ENCODE data around the gene C19orf53. TPM values are rescaled to one million over a fixed set of nuclear protein-coding genes. Genes with fewer than 3 reads are reported as not detected.
"Not testable (repeated sequence)": the region's sequence is repeated elsewhere in the genome, so short reads cannot be mapped to it uniquely, and the experiment has no call there.

The C19orf53 gene
- total RNA-seq, 1 donor from 2014 or later: 202 TPM

DNA sequence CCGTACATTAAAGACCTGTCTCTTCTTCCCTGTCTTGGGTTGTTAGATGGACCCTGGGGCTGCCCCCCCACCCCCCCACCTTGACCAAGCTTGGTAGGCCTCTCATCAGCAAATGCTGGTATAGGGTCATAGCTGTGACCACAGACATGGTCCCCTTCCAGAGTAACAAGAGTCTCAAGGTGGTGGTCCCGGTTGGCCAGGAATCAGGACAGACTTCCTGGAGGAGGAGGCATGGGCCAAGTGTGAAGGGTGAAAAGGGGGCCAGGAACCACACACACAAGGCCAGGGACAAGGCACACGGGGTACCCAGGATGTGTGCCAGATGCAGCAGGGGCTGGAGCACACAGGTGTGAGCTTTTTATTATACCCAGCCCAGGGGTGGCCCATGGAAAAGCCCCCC, 11.0 kb upstream of the C19orf53 start:
- no peak for DNase-seq (ENCODE audit: extremely low read depth, low read depth, low spot score)

DNA sequence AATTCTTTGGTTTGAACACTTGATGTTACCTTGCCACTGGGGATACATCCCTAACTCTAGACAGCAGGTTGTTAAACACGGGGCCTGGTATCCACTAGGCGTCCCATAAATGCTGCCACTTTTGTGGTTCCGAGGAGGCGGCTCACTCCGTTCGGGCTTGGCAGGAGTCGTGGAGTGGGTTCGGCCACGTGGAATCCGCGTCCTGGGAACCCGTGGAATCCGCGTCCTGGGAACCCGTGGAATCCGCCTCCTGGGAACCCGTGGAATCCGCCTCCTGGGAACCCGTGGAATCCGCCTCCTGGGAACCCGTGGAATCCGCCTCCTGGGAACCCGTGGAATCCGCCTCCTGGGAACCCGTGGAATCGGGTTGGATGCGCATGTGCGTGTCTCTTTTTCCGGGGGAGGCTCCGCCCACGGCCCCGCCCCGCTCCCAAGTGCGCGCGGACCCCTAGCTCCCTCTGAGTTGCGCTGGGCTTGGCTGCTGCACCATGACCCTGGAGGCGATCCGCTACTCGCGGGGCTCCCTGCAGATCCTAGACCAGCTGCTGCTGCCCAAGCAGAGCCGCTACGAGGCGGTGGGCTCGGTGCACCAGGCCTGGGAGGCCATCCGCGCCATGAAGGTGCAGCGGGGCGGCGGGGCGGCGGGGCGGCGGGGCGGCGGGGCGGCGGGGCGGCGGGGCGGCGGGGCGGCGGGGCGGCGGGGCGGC, 10.0 kb upstream of the C19orf53 start, which contains the start of gene MRI1:
TSS of gene MRI1 (plus strand) at position 422 of the 707 bp plus-strand sequence. CDS start at position 489, 67 bp downstream.
- DNase-seq (ENCODE audit: extremely low read depth, low read depth, low spot score): no peak

DNA sequence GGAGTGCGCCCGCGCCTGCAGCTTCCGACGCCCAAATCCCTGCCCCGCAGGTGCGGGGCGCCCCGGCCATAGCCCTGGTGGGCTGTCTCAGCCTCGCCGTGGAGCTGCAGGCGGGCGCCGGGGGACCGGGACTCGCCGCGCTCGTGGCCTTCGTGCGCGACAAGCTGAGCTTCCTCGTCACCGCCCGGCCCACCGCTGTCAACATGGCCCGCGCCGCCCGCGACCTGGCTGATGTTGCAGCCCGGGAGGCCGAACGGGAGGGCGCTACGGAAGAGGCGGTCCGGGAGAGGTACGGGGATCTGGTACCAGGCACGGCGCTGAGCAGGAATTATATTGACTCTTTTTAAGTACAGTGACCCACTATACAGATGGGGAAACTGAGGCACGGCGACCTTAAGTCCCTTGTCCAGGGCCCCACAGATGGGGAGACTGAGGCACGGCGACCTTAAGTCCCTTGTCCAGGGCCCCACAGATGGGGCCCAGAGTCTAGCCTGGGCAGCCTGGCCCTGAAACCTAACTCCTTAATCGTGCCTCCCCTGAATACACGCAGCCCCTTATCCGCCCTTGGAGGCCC, 9.3 kb upstream of the C19orf53 start:
- DNase-seq (ENCODE audit: extremely low read depth, low read depth, low spot score): no peak

DNA sequence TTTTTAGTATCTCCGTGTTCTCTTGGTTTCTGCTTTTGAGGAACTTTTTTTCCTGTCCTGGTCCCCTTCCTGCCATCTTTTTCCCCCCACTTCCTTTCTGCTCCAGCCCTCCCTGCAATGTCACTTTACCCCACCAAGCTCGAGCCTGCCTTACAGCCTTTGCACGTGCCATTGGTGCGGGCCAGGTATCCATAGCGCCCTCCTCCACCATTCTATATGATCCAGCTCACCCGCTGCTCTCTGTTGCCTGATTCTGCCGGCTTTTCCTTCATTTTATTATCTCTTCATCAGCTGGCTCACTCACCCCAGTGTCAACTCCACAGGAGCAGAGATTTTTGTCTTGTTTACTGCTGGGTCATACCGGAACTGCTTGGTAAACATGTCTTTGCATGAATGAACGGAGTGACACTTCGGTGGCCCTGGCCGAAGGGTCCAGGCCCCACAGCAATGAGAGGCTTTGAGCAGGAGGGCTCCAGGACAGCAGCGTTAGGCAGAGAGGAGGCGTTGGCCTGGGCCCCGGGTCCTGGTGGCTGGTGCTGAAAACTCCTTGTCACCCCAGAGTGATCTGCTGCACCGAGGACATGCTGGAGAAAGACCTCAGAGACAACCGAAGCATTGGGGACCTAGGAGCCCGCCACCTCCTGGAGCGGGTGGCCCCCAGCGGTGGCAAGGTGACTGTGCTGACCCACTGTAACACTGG, 8.7 kb upstream of the C19orf53 start:
- no peak for DNase-seq (ENCODE audit: extremely low read depth, low read depth, low spot score)

DNA sequence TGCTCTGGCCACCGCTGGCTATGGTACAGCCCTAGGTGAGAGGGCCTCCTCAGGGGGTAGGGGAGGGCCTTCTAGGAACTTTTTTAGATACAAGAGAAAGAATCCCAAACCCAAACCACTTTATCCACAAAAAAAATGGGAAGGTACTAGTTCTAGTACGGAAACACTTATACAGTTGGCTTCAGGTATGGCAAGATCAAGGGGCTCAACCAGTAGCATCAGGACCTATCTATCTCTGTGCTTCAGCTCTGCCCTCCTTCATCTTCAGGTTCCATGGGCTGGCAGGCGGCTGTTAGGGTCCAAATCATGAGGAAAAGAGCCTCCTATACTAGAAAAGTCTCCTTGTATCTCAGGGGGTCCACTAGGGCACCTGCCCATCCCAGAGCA, 8.2 kb upstream of the C19orf53 start:
- no peak for DNase-seq (ENCODE audit: extremely low read depth, low read depth, low spot score)

DNA sequence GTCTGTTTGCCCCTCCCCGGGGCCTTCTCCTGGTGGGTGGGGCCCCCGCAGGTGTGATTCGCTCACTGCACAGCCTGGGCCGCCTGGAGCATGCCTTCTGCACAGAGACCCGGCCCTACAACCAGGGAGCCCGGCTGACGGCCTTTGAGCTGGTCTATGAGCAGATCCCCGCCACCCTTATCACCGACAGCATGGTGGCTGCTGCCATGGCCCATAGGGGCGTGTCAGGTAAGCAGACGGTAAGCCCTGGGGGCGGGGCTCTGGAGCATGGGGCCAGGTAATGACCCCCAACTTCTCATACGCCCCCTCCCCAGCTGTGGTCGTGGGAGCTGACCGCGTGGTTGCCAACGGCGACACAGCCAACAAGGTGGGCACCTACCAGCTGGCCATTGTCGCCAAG, 5.7 kb upstream of the C19orf53 start:
- no peak for DNase-seq (ENCODE audit: extremely low read depth, low read depth, low spot score)

DNA sequence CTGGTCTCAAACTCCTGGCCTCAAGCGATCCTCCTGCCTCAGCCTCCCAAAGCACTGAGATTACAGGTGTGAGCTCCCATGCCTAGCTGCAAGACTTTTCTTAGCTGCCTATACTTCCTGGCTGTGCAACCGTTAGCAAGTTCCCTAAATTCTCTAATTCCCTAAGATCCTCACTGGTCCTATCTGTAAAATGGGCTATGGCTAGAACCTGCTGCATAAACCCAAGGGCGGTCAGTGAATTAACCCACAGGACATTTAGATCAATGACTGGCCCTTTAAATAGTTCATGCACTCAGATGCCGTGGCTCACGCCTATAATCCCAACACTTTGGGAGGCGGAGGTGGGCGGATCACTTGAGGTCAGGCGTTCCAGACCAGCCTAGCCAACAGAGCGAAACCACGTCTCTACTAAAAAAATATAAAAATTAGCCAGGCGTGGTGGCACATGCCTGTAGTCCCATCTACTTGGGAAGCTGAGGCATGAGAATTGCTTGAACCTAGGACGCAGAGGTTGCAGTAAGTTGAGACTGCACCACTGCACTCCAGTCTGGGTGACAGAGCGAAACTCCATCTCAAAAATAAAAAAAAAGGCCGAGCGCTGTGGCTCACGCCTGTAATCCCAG, 4.1 kb upstream of the C19orf53 start:
- DNase-seq (ENCODE audit: extremely low read depth, low read depth, low spot score): no peak

DNA sequence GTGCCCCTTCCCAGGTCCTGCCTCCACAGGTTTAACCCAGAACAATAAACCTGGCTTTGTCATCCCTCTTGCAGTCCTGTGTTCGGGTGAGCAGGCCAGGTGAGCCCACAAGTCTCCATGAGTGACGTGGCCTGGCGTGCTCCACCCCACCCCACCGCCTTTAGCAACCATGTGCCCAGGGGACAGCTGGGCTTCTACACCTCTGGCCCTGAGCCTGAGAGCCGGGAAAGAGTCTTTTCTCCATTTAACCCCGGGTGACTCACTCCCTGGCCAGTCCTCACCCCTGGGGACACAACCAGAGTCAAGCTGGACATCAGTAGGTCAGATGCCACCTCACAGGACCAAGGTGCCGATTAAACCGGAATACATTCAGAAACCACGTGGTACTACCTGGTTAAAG, 4.1 kb downstream of the C19orf53 start:
- DNase-seq (ENCODE audit: extremely low read depth, low read depth, low spot score): no peak

DNA sequence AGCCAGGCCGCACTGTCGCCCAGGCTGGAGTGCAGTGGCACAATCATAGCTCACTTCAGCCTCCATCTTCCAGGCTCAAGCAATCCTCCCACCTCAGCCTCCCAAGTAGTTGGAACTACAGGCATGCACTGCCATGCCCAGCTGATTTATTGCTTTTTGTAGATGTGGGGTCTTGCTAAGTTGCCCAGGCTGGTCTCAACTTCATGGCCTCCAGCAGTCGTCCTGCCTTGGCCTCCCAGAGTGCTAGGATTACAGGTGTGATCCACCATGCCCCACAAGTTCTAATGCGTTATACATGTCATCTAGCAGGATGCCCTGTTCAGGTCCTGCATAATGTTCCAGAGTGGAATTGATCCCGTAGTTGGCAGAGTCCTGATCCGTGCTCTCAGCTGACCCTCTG, 4.6 kb downstream of the C19orf53 start:
- no peak for DNase-seq (ENCODE audit: extremely low read depth, low read depth, low spot score)

DNA sequence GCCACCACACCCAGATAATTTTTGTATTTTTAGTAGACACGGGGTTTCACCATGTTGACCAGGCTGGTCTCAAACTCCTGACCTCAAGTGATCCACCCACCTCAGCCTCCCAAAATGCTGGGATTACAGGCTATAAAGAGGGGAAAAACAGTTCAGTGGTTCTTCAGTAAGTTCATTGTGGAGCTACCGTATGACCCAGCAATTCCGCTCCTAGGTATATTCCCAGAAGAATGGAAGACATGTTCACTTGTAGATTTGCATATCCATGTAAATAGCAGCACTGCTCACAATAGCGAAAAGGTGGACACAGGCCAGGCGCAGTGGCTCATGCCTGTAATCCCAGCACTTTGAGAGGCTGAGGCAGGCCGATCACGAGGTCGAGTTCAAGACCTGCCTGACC, 5.5 kb downstream of the C19orf53 start:
- not testable (repeated sequence) for DNase-seq (ENCODE audit: extremely low read depth, low read depth, low spot score)

DNA sequence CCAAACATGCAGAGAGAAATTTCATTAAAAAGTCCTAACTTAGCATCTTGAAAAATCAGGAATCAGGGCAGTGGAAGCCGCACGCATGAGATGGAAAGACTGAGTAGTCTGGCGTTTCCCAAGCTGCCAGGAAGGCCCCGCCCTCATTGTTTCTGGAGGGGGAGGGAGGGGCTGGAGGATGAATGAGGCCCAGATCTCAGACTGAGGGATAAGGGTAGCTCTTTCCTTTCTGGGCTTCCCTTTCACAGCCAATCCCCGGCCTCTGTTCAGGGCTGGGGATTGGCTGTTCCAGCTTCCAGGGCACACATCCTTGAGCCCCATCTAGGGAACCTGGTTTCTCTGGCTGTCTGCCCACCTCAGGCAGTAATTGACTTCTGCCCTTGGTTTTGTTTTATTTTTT, 7.3 kb downstream of the C19orf53 start:
- DNase-seq (ENCODE audit: extremely low read depth, low read depth, low spot score): no peak

DNA sequence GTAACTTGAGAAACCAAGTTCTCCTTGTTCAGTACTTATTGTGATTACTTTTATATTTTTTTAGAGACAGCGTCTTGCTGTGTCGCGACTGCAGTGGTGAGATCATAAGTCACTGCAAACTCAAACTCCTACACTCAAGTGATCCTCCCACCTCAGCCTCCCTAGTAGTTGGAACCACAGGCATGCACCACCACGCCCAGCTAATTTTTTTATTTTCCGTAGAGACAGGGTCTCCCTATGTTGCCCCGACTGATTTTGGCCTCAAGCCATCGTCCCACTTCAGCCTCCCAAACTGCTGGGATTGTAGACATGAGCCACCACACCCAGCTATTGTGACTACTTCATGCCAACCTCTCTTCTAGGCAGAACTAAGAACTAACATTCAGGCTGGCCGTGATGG, 8.3 kb downstream of the C19orf53 start:
- no peak for DNase-seq (ENCODE audit: extremely low read depth, low read depth, low spot score)

DNA sequence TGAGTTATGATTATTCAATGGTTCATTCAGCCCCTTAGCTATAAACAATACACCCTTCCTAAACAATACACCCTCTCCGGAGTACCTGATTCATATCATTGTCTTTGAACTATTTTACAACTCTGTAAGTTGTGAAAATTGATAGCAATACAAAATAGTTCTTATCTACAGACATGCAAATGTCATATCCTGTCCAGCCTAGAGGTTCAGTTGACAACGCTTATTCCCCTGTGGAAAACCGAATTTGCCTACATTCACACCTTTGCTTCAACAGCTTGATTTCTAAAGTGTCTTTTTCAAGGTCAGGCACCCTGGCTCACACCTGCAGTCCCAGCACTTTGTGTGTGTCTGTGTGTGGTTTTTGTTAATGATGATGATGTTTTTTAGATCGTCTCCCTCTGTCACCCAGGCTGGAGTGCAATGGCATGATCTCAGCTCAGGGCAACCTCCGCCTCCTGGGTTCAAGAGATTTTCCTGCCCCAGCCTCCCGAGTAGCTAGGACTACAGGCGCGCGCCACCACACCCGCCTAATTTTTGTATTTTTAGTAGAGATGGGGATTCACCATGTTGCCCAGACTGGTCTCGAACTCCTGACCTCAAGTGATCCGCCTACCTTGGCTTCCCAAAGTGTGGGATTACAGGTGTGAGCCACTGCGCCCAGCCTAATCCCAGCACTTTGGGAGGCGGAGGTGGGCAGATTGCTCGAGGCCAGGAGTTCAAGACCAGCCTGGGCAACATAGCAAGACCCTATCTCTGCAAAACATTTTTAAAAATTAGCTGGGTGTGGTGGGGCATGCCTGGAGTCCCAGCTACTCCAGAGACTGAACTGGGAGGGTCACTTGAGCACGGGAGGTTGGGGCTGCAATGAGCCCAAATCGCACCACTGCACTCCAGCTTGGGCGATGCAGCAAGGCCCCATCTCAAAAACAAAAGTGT, 9.6 kb downstream of the C19orf53 start:
- DNase-seq (ENCODE audit: extremely low read depth, low read depth, low spot score): no peak

DNA sequence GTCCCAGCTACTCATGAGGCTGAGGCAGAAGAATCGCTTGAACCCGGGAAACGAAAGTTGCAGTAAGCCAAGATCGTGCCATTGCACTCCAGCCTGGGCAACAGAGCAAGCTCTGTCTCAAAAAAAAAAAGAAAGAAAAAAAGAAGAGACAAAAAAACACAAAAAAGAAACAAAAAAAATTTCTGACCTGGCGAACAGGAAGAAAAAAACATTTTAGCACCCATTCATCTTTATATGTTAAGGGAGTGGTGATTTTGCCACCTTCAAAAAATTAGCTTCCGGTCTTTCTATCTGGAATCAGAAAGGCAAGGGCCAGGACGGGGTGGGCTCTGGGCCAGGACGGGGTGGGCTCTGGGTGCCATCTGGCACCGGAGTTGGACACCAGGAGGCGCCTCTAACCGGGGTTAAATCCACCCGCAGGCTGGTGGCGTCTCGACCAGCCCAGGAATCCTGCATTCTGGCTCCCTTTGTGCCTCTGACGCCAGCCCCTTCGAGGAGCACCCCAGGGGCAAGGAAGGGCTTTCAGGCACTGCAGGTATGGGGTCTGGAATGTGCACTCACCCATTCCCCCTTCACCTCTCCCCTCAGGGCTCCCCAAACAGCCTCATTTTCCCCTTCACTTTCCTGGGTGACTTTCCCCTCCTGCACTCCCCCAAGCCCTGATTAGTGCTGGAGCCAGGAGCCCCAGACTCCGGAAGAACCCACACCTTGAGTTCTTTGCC, 10.6 kb downstream of the C19orf53 start:
- no peak for DNase-seq (ENCODE audit: extremely low read depth, low read depth, low spot score)

DNA sequence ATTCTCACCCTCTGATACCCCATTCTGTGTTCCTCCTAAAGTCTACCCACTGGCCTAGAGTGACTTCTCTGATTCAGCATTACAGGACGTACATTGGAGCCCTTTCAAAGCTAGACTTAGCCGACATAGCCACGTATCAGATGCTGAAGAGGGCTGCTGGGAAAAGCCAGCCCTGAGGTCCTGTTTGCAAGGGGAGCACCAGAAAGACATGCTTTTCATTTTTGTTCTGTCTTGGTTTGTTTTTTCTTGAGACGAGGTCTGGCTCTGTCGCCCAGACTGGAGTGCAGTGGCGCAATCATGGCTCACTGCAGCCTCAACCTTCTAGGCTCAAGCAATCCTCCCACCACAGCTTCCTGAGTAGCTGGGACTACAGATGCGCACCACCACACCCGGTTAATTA, 14.7 kb downstream of the C19orf53 start:
- no peak for DNase-seq (ENCODE audit: extremely low read depth, low read depth, low spot score)

DNA sequence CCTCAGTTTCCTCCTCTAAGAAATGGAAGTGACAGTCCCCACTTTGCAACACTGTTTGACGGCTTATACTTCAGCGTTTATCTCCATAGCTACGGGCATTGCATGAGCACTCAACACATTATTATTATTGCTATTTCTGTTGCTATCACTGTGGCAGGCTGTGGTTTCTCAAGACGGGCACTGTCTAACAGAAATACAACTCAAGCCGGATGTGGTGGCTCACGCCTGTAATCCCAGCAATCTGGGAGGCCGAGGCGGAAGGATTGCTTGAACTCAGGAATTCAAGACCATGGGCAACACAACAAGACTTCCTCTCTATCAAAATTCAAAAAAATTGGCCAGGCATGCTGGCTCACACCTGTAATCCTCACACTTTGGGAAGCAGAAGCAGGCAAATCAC, 16.1 kb downstream of the C19orf53 start:
- DNase-seq (ENCODE audit: extremely low read depth, low read depth, low spot score): no peak

DNA sequence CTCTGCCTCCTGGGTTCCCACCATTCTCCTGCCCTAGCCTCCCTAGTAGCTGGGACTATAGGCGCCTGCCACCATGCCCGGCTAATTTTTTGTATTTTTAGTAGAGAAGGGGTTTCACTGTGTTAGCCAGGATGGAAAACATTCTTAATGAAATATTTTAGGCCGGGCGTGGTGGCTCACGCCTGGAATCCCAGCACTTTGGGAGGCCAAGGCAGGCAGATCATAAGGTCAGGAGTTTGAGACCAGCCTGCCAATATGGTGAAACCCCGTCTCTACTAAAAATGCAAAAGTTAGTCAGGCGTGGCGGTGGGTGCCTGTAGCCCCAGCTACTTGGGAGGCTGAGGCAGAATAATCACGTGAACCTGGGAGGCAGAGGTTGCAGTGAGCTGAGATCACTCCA, 19.1 kb downstream of the C19orf53 start:
- DNase-seq (ENCODE audit: extremely low read depth, low read depth, low spot score): not testable (repeated sequence)

DNA sequence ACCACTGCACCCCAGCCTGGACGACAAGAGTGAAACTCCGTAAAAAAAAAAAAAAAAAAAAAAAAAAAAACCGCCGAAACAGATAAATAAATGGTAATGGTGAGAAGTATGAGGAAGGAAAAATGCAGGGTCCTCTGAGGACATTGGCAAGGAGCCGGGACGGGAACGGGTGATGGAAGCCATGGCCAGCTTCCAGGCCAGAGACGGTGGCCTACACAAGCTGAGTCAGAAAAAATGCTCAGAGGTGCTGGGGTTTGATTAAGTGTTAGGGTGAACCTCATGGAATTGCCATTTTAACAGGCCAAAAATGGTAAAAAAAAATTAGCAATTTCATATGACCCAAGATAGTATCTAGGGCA, 20.1 kb downstream of the C19orf53 start:
- DNase-seq (ENCODE audit: extremely low read depth, low read depth, low spot score): no peak

DNA sequence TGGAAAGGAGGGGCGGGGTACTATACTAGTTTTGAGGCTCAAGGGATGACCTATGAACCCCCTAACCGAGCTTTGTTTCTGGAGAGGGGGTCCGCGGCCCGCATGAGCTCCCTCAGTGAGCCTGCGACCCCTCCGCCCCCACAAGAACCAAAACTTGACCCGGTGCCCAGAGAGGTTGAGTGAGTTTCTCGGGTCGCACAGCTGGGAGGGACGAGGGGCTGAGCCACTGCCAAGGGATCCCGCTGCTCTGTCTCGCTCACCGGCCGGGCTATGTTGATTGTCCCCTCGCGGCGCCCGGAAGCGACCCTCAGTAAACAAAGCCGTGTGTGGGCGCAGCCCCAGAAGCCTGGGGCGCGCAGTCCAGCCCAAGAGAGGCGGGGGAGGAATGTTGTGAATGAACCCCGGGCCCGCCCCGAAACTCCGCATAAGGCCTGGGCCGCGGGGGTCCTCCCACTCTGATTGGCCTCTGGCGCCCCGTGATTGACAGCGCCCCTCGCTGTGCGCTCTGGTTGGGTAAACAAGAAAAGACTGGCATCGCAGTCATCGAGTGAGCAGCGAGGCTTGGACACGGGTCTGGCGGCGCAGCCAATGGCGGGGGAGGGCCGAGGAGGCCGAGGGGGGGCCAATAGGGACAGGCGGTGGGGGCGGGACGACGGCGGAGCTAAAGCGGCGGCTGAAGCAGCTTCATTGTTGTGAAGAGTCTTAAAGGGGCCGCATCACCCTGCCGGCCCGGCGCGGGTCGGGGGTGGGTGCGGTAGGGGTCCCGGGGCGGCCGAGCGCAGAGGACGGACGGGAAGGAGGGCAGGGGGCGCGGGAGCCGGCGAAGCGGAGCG, 20.7 kb downstream of the C19orf53 start, which contains the start of gene ZSWIM4:
TSS of gene ZSWIM4 (plus strand) at position 687 of the 833 bp plus-strand sequence. CDS start 206 bp downstream, outside the sequence.
- DNase-seq (ENCODE audit: extremely low read depth, low read depth, low spot score): peak; percentile 85
